Head of caudate nucleus (tissue), 42 donors: ENCODE measurements around the gene SSX2B.
"Not testable (repeated sequence)": the region's sequence is repeated elsewhere in the genome, so short reads cannot be mapped to it uniquely, and the experiment has no call there.

Source experiments
- DNase-seq, 42 donors: peaks; one replicate each; pipeline versions ENCODE4 v3.0.0 to v3.0.0-alpha.2; 2020 to 2021; ENCODE audit warnings: mixed read lengths in 7 of 42
- intact Hi-C: fragments of 100-400 bp; cut with DNase I; formaldehyde crosslinking; loops from one replicate; pipeline ENCODE4 v1.15.0; 2022

Gene SSX2B, protein sequence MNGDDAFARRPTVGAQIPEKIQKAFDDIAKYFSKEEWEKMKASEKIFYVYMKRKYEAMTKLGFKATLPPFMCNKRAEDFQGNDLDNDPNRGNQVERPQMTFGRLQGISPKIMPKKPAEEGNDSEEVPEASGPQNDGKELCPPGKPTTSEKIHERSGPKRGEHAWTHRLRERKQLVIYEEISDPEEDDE

DNA sequence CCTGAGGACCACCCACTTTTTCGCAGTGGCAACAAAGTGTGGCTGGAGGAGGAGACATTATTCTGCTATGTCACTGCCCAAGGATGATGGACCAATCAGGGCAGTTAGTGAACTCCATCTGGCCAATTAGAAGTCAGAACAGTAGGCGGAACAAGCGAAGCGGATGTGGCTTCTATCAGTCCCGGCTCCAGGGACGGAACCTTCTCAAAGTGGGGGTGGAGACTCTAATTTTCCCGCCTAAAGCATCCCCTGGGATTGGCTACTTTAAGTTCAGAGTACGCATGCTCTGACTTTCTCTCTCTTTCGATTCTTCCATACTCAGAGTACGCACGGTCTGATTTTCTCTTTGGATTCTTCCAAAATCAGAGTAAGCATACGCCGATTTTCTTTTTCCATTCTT, at the start of gene SSX2B:
SSX2B (plus strand) TSS at position 301 of the 400 bp plus-strand sequence. CDS start 1,429 bp downstream, outside the sequence.
- DNase-seq, intact Hi-C loops: not testable (repeated sequence)

- DNase-seq, intact Hi-C loops: not testable (repeated sequence)
Measured at GRCh38 chrX:52707078-52707477, 44.0 kb upstream of the SSX2B start, which contains the start of gene SSX2. TSS of gene SSX2 (minus strand) at chrX:52707178. CDS start at chrX:52705749, 1,429 bp downstream.

DNA sequence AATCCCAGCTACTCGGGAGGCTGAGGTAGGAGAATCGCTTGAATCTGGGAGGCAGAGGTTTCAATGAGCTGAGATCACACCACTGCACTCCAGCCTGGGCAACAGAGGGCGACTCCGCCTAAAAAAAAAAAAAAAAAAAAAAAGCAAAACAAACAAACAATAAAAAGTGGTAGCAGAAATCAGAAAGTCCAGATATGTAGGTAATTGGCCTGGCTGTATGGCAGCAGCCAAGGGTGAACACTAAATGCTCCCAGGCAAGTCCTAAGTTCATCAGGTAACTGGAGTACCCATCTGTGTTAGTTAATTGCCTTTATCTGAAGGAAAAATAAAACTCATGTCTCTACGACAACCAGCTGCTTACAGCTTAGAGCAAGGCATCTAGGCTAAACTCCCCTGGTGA, 14.9 kb downstream of the SSX2B start:
- intact Hi-C loops, DNase-seq: not testable (repeated sequence)

GRCh38 chrX:52773504-52773903, 22.5 kb downstream of the SSX2B start:
- DNase-seq, intact Hi-C loops: not testable (repeated sequence)

DNA sequence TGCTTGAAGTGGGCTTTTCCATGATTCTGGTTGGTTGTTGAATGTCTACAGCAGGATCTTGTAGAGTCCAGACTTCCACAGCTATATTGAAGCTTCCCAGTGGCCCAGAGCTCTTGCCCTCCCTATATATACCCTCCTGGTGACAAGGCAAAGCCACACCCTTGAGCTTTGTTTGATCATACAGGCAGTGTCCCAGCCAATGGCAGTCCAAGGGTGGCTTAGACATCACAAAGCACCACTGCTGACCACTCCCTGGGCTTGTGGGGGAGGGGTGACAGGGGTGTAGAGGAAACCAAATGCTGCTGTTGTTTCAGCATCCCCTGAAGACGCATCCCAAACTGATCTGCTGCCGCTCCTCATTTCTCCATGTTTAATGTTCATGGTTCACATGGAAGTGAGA, 46.3 kb downstream of the SSX2B start, which contains the start of gene SPANXN5:
SPANXN5 (minus strand) TSS at position 101 of the 400 bp plus-strand sequence; CDS start at position 22, 79 bp downstream.
- intact Hi-C loops, DNase-seq: not testable (repeated sequence)

GRCh38 chrX:52804876-52805275, 53.8 kb downstream of the SSX2B start:
- DNase-seq, intact Hi-C loops: not testable (repeated sequence)
